ENCODE measurements around the gene SEMA5B. TPM values are rescaled to one million over a fixed set of nuclear protein-coding genes. Genes with fewer than 3 reads are reported as not detected.

Gene SEMA5B
- total and polyA plus RNA-seq, 2 of the 4 experiments (the other 2 are of a cell fraction): not detected

DNA sequence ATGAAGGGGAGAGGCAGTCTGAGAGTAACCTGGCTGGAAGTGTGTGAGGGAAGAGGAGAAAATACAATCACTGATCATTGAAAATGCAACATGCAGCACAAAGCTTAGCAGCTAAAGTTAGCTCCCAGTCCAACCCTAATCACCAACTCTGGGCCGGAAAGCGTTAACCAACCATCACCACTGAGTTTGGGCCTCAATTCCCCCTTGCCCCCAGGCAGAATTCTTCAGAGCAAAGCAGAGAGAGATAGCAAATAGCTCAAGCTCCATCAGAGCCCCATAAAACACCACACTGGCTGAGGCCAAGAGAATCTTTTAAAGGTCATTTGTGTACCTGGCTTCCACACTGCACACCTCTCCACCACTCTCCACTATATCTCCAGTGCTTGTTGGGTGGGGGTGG lies 23.1 kb upstream of the SEMA5B start:
- CTCF ChIA-PET: interaction anchor here (0.6 kb wide), 1 partner anchor 1610 kb away, joined by 3 read pairs; no protein-coding TSS in a partner anchor
- H3K18ac ChIP-seq (ENCODE audit: low read depth, low read length): no peak overlapping the region
- H3K9ac ChIP-seq (ENCODE audit: low read depth, low read length): no peak overlapping the region
- no peak overlapping the region for H3K56ac ChIP-seq (ENCODE audit: extremely low read depth, insufficient read depth, low read length)
- BruUV-seq (replicated peaks): no TSS peak
- H4K20me1 ChIP-seq (ENCODE audit: insufficient read depth, low read length): no peaks in the 10 kb centered on the region
- H3K9me3 ChIP-seq (ENCODE audit: control insufficient read depth, insufficient read depth, low read length): no peaks in the 10 kb centered on the region
- no peak overlapping the region for H2AK9ac ChIP-seq (replicated peaks; ENCODE audit: low read depth, low read length, poor library complexity)
- no peak overlapping the region for H3K4me3 ChIP-seq (ENCODE audit: insufficient read depth, low read depth, low read length)
- no peak overlapping the region for H3K4ac ChIP-seq (ENCODE audit: low read depth, low read length)
- WGBS, 2 experiments (ENCODE audit: extremely low coverage in 2 of 2, insufficient read length in 1 of 2): no CpG with 5 or more reads among the region's 2 CpGs
- no peak overlapping the region for H3K23ac ChIP-seq (ENCODE audit: low read depth, low read length)
- no peak overlapping the region for H2AFZ ChIP-seq (replicated peaks; ENCODE audit: low read length, poor library complexity)
- H3K36me3 ChIP-seq (ENCODE audit: control insufficient read depth, insufficient read depth, low read length): no peaks in the 10 kb centered on the region
- ATAC-seq (ENCODE audit: low read depth): no peak
- H3K9me1 ChIP-seq (ENCODE audit: insufficient read depth, low read length): no peaks in the 10 kb centered on the region
- H2BK20ac ChIP-seq (ENCODE audit: low read depth, low read length): no peak overlapping the region
- H2BK15ac ChIP-seq (ENCODE audit: low read depth, low read length): no peak overlapping the region
- H2BK5ac ChIP-seq (ENCODE audit: low read depth, low read length, poor library complexity, severe bottlenecking): no peak overlapping the region
- H4K91ac ChIP-seq (ENCODE audit: insufficient read depth, low read depth, low read length): no peak overlapping the region
- no peak overlapping the region for H3K4me2 ChIP-seq (ENCODE audit: low read depth, low read length)
- no peak overlapping the region for H3K14ac ChIP-seq (replicated peaks; ENCODE audit: low read depth, low read length)
- no peak overlapping the region for H3K27ac ChIP-seq (ENCODE audit: insufficient read depth, low read length)
- no peak overlapping the region for H4K5ac ChIP-seq (ENCODE audit: low read depth, low read length)
- in situ Hi-C loops (cut with MboI; ENCODE audit: low sequenced_read_pairs) (no loop called here), dilution Hi-C loops (cut with HindIII; ENCODE audit: low sequenced_read_pairs, unreplicated experiment) (no loop called here), intact Hi-C loops (cut with micrococcal nuclease) (no loop called here)
- H2AK5ac ChIP-seq (ENCODE audit: low read depth, low read length): no peak overlapping the region
- H3K27me3 ChIP-seq (ENCODE audit: control insufficient read depth, insufficient read depth, low read length): peaks cover 53% of the 10 kb centered on the region
- no peaks in the 10 kb centered on the region for H3K4me1 ChIP-seq (ENCODE audit: control insufficient read depth, insufficient read depth, low read length)
- no peaks in the 10 kb centered on the region for H3K79me1 ChIP-seq (ENCODE audit: low read depth in 1 of 2, low read length in 2 of 2)
- no peak overlapping the region for H4K8ac ChIP-seq (ENCODE audit: low read depth in 2 of 2, low read length in 2 of 2)
- no peak overlapping the region for H2BK120ac ChIP-seq (ENCODE audit: low read depth, low read length)
- TF ChIP-seq MAFK (IDR thresholded peaks at IDR 0.05; ENCODE audit: low read depth, low read length) (no peak), BHLHE40 (IDR thresholded peaks at IDR 0.05; ENCODE audit: low read depth, low read length) (no peak)
- DNase-seq: no peak
- POLR2A ChIA-PET (ENCODE audit: unreplicated experiment): no interaction called here

All from IMR-90 (cell line).